Measurements from ENCODE around the gene KRTAP4-11. TPM values are rescaled to one million over a fixed set of nuclear protein-coding genes. Genes with fewer than 3 reads are reported as not detected.
"Not testable (repeated sequence)": the region's sequence is repeated elsewhere in the genome, so short reads cannot be mapped to it uniquely, and the experiment has no call there.

The KRTAP4-11 gene
- total RNA-seq, 1 experiment from 2014 or later: not detected

GRCh38 chr17:41104386-41105038 is 13.7 kb downstream of the KRTAP4-11 start:
- not testable (repeated sequence) for H3T11ph ChIP-seq (ENCODE audit: low read length); H3K14ac ChIP-seq (ENCODE audit: insufficient read depth, low read length); H3K23me2 ChIP-seq (ENCODE audit: insufficient read length, low read depth, low read length, poor library complexity, severe bottlenecking); H3K18ac ChIP-seq (ENCODE audit: insufficient read length, low read depth, low read length); H4K91ac ChIP-seq (ENCODE audit: insufficient read length, low read depth, low read length); H3K4me1 ChIP-seq (ENCODE audit: insufficient read depth, low read length); H3K79me2 ChIP-seq (ENCODE audit: insufficient read depth, low read length); H2BK120ac ChIP-seq (ENCODE audit: low read depth, low read length, poor library complexity, severe bottlenecking); H3K79me1 ChIP-seq (ENCODE audit: insufficient read depth, low read depth, low read length, poor library complexity, severe bottlenecking); H3K23ac ChIP-seq (ENCODE audit: insufficient read length, low read depth, low read length); H2BK15ac ChIP-seq (ENCODE audit: low read depth, low read length); H4K8ac ChIP-seq (replicated peaks; ENCODE audit: insufficient read length, low read depth, low read length); H3K4me2 ChIP-seq (ENCODE audit: insufficient read depth, insufficient read length, low read length); H3K27ac Mint-ChIP-seq; H2BK20ac ChIP-seq (ENCODE audit: low read depth, low read length, poor library complexity, severe bottlenecking); H3K9ac ChIP-seq (ENCODE audit: extremely low read depth, insufficient read length, low read length); H2BK12ac ChIP-seq (ENCODE audit: insufficient read length, low read depth, low read length); H3K9me3 Mint-ChIP-seq; H4K5ac ChIP-seq (ENCODE audit: insufficient read length, low read depth, low read length); H4K20me1 ChIP-seq (ENCODE audit: control insufficient read depth, insufficient read depth, insufficient read length); DNase-seq; H3K27me3 Mint-ChIP-seq (ENCODE audit: low read depth); H3K4me3 Mint-ChIP-seq; H3K27ac ChIP-seq (ENCODE audit: insufficient read length, low read depth, low read length); H3K36me3 Mint-ChIP-seq (ENCODE audit: insufficient read depth in 1 of 3, low read depth in 3 of 3); H3K56ac ChIP-seq (ENCODE audit: insufficient read length, low read depth, low read length); H3K27me3 ChIP-seq (ENCODE audit: insufficient read depth, low read length); H3K9me3 ChIP-seq (ENCODE audit: control insufficient read depth, low read depth, low read length); H2BK5ac ChIP-seq (ENCODE audit: insufficient read length, low read length); H3K4ac ChIP-seq (ENCODE audit: low read depth, low read length); H2AK5ac ChIP-seq (ENCODE audit: insufficient read length, low read length); H2AFZ ChIP-seq (ENCODE audit: low read length)
- WGBS (ENCODE audit: extremely low coverage, insufficient read length, low lambda C conversion rate): no CpG with 5 or more reads among the region's 2 CpGs
- H3K4me1 Mint-ChIP-seq: peaks cover 53 to 54% of the 10 kb centered on the region in 2 experiments

Data from H9 (cell line).